Stimulated activated naive CD4-positive, alpha-beta T cell treated with Interleukin-2 at 50 U/mL for 16 hours (primary cell): ENCODE data around the gene CFAP91.
A peak's percentile ranks its signal among the peaks of the same experiment; 100 is the strongest.
"Not testable (repeated sequence)": the region's sequence is repeated elsewhere in the genome, so short reads cannot be mapped to it uniquely, and the experiment has no call there.

Experiments used
- DNase-seq: peaks from one replicate; lab custom pipeline; 2025; lab: John Stamatoyannopoulos, UW

The CFAP91 gene

DNA sequence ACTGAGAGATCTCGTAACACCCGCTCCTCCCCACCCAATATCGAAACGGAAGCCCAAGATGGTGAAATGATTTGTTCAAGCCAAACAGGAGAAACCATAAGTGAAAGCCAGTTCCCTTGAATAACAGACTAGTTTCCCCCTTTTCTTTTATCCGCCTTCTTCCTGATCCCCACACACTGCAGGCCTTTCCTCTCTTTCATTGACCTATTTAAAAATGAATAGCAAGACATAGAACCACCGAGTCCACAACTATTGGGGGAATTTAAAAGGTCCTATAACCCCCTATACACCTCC lies 25.2 kb upstream of the CFAP91 start:
- DNase-seq = no peak

DNA sequence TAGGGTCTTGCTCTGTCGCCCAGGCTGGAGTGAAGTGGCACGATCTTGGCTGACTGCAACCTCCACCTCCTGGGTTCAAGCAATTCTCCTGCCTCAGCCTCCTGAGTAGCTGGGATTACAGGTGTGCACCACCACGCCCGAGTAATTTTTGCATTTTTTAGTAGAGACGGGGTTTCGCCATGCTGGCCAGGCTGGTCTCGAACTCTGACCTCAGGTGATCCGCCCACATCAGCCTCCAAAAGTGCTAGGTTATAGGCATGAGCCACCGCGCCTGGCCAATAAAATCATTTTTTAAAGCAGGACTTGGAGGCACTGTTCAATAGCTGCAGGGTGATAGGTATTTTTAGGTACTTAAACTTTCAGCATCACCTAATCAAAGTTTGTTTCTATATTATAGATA lies 24.6 kb upstream of the CFAP91 start:
- DNase-seq = not testable (repeated sequence)

DNA sequence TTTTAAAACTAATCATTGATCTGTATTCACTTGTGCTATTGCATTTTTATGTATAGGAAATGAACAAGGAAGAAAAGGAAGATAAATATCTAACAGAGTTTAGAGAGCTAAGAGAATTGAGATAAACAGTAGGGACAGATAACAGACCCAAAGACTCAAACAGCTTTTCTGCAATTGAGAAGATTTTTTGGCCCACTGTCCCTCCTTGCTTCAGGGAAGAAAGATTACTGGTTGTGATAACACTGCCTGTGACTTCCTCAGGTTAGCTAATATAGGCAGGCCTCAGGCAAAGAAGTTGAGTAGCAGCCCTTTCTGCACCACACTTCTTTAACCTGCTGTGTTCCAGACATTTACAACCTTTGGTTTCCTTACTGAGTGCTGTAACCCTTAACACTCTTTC lies 22.9 kb upstream of the CFAP91 start:
- DNase-seq = no peak

GRCh38 chr3:119681279-119681678 lies 21.5 kb upstream of the CFAP91 start:
- no peak for DNase-seq

- no peak for DNase-seq
Measured at GRCh38 chr3:119683421-119683820, 19.4 kb upstream of the CFAP91 start.

- DNase-seq = no peak
Measured at GRCh38 chr3:119690043-119690656, 12.7 kb upstream of the CFAP91 start.

DNA sequence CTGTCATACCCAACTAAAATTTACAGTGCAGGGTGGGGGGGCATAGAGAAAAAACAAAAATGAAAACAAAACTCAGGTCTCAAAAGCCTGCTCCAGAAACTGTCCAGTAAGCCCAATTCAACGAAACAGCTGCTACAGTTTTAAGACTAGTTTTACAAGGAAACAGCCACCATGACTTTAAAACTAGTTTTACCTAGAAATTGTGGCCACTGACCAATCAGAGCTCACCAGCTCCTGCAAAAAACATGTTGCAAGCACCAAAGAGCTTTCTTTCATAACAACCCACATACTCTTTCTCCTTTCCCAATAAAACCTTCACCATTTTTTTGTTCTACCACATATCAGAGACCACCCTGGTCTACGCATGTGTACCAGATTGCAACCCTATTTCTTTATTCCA lies 7.3 kb upstream of the CFAP91 start:
- no peak for DNase-seq

GRCh38 chr3:119697394-119697793 lies 5.4 kb upstream of the CFAP91 start:
- no peak for DNase-seq

DNA sequence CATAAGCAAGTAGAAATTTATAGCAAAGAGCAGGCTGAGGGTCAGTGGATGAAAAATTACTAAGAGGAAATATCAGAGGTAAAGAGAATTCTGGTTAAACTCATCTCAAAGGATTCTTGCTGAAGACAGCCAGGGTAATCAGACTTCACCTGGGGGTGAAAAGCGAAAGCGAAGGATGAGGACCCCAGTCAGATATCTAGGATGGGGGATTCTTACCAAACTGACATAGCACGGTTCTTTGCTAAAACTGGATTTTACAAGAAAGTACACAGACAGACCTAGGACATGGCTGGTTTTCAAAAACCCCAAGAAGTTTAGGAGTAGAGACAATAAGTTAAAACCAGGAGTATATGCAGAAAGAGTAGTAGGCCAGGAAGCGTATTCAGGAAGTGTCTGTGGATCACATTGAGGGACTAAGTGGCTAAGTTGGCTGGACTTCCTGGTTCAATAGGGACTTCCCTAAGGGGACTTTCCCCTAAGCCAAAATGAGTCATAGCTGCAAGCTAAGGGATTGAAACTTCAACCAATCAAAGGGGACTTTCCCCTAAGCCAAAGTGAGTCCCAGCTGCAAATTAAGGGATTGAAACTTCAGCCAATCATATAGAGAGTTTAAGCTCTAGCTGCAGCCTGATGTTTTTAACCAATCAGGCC lies 2.4 kb upstream of the CFAP91 start:
- peak; percentile 2 for DNase-seq

- DNase-seq = no peak
Measured at GRCh38 chr3:119700920-119701734, 1.7 kb upstream of the CFAP91 start.

DNA sequence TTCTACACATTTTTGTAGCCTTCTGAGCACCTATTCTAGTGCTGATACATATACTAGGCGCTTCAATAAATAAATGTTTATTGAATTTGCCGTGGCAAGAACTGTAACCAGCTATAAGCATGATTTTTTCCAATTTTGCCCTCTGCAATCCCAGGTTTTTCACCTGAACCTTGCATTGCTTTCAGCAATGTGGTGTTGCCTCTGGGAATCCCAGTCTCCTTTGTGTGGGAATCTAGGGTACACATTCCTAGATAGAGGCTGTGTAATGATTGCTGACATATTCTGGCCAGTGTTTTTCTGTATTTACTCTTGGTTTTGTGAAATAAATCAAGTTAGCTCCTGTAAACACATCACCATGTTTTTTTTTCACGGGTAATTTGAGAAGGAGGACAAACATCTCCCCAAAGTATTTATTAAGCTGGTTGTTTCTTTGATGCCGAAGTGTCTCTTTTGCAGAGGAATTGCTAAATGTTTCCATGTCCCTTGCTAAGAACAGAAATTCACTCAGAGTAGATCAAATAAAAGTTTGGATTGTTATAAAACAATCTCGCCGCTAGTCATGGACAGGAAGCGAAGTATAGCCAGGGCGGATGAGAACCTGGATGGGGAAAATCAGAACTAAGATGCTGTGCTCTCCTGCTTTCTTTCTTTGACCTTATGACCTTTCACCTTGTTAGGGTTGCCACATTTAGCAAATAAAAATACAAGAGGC lies 1.2 kb downstream of the CFAP91 start:
- no peak for DNase-seq

DNA sequence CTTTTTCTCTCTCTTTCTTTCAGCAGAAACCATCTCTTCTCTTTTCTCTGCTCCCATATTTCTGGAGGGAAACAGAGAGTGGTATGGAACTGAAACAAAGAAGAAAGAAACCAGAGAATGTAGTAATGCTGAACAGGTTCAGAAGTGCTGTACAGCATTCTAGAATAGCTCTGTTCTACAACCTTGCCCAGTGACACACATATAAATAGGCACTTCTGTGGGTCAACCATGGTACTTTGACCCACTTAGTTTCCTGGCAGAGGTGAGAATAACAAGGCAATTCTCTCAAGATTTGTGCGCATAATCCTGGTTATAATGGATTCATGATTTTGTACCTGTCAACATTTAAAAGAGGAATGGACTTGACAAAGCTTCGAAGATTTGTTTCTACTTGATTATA lies 12.3 kb downstream of the CFAP91 start:
- no peak for DNase-seq

GRCh38 chr3:119716998-119717397 lies 14.2 kb downstream of the CFAP91 start:
- no peak for DNase-seq

GRCh38 chr3:119717520-119717919 lies 14.7 kb downstream of the CFAP91 start:
- DNase-seq = no peak

GRCh38 chr3:119723022-119723421 lies 20.2 kb downstream of the CFAP91 start:
- no peak for DNase-seq

GRCh38 chr3:119726909-119727308 lies 24.1 kb downstream of the CFAP91 start:
- no peak for DNase-seq

GRCh38 chr3:119729996-119730395 lies 27.2 kb downstream of the CFAP91 start:
- no peak for DNase-seq

GRCh38 chr3:119731560-119732343 lies 28.9 kb downstream of the CFAP91 start:
- no peak for DNase-seq

DNA sequence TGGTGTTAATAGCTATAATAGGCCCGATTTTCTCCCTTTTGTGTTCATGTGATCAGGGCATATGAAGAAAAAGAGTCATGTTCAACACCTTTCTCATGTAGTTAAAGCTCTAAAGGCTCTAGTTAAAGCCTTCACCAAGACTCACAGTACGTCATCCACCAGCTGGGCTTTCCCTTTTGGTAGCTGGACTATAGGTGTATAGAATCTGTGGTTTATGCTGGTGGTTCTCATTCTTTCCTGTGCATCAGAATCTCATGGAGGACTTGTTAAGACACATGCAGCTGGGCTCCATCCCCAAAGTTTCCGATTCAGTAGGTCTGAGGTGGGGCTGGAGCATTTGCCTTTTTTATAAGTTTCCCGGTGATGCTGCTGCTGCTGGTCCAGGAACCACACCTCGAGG lies 31.0 kb downstream of the CFAP91 start:
- DNase-seq = no peak

- DNase-seq = no peak
Measured at GRCh38 chr3:119738741-119739140, 35.9 kb downstream of the CFAP91 start.

GRCh38 chr3:119741657-119742590 lies 39.1 kb downstream of the CFAP91 start:
- DNase-seq = no peak
